ENCODE results near the gene MRE11.

Gene MRE11

DNA sequence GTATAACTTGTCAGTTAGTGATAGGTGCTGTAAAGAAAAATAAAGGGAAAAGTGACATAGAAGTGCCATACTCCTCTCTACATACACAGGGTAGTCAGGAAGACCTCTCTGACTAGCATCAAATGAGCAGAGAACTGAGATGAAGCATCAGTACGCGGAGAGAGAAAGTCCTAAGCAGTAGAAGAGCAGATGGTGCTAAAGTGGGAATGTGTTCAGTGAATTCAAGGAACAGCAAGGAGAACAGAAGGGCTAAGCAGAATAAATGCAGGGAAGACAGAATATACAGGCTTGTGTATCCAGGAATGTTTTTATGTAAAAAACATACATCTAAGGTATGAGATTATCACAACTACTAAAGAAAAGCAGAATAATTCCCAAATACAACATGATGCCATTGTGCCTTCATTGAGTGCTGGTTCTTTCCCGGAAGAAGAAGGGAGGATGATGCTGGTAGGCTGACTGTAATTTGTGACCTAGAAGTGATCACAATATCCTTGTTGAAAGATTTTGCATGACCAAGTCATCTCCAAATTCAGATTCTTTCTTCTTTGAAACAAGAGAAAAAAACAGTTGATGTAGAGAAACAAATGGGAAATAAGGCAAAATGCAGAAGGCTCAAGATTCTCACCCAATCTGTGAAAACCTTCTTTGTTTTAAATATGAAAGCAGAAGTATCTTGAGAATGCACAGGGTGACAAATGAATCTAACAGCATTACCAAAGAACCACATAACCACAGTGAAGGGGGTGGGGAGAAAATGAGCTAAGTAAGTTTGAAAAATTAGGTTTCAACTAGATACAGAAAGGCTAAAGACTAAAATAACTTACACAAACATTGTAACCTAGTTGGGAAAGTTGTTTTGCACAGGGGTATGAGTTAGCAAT, 20.5 kb downstream of the MRE11 start (continued):
- TF ChIP-seq SP7 (tag by site-specific recombination; IDR thresholded peaks at IDR 0.05) (no peak), ZNF585B (tag by site-specific recombination; IDR thresholded peaks at IDR 0.05) (no peak), ZNF629 (tag by site-specific recombination; IDR thresholded peaks at IDR 0.05) (no peak), ZNF549 (tag by site-specific recombination; IDR thresholded peaks at IDR 0.05) (no peak)

GRCh38 chr11:94469416-94469815, 24.2 kb downstream of the MRE11 start:
- Histone ChIP-seq H3K4me3 (ENCODE audit: low read depth, low read length) (no peak overlapping the region), H3K36me3 (ENCODE audit: control insufficient read depth in 2 of 2, insufficient read depth in 1 of 2, low read length in 2 of 2) (peaks cover 0 to 88% of the 10 kb centered on the region in 2 experiments; a peak in 1 of 3 replicates), H3K4me1 (ENCODE audit: control insufficient read depth, insufficient read depth, low read length) (no peaks in the 10 kb centered on the region), H3K9me3 (ENCODE audit: control insufficient read depth, insufficient read depth, low read depth, low read length) (no peaks in the 10 kb centered on the region), H3K27ac (ENCODE audit: extremely low read depth, low read depth, low read length) (no peak overlapping the region)
- POLR2A ChIA-PET: no interaction called here
- no peak for TF ChIP-seq PRDM2 (tag by site-specific recombination; IDR thresholded peaks at IDR 0.05; ENCODE audit: borderline replicate concordance)
- no peak for TF ChIP-seq ZNF274 (IDR thresholded peaks at IDR 0.05; ENCODE audit: low read length)
- no peak for TF ChIP-seq ZNF274 (tag by site-specific recombination; IDR thresholded peaks at IDR 0.05; ENCODE audit: borderline replicate concordance)
- no peak for TF ChIP-seq ZNF548 (tag by site-specific recombination; IDR thresholded peaks at IDR 0.05)
- TF ChIP-seq ZNF488 (tag by site-specific recombination; IDR thresholded peaks at IDR 0.05): no peak
- TF ChIP-seq ZNF114 (tag by site-specific recombination; IDR thresholded peaks at IDR 0.05): no peak
- no peak for TF ChIP-seq ZBTB48 (tag by site-specific recombination; IDR thresholded peaks at IDR 0.05)
- no peak for TF ChIP-seq ZBTB21 (tag by site-specific recombination; IDR thresholded peaks at IDR 0.05)
- no peak for TF ChIP-seq ZNF600 (tag by site-specific recombination; IDR thresholded peaks at IDR 0.05)
- no peak for TF ChIP-seq GLI4 (tag by site-specific recombination; IDR thresholded peaks at IDR 0.05)
- no peak for TF ChIP-seq ZNF354C (tag by site-specific recombination; IDR thresholded peaks at IDR 0.05; ENCODE audit: borderline replicate concordance, low read depth)
- no peak for TF ChIP-seq ZNF785 (tag by site-specific recombination; IDR thresholded peaks at IDR 0.05)
- TF ChIP-seq ZNF16 (tag by site-specific recombination; IDR thresholded peaks at IDR 0.05; ENCODE audit: low read depth): no peak
- CTCF ChIA-PET: no interaction called here

- H3K36me3 ChIP-seq (ENCODE audit: control insufficient read depth in 2 of 2, insufficient read depth in 1 of 2, low read length in 2 of 2): peaks cover 11 to 61% of the 10 kb centered on the region in 2 experiments; a peak in 2 of 3 replicates
- H3K27ac ChIP-seq (ENCODE audit: extremely low read depth, low read depth, low read length): no peak overlapping the region
- POLR2A ChIA-PET: no interaction called here
- no peak overlapping the region for H3K4me3 ChIP-seq (ENCODE audit: low read depth, low read length)
- H3K4me1 ChIP-seq (ENCODE audit: control insufficient read depth, insufficient read depth, low read length): no peaks in the 10 kb centered on the region
- no peaks in the 10 kb centered on the region for H3K9me3 ChIP-seq (ENCODE audit: control insufficient read depth, insufficient read depth, low read depth, low read length)
- CTCF ChIA-PET: no interaction called here
- TF ChIP-seq ZNF660 (tag by site-specific recombination; IDR thresholded peaks at IDR 0.05) (no peak), ZNF114 (tag by site-specific recombination; IDR thresholded peaks at IDR 0.05) (no peak), GLI4 (tag by site-specific recombination; IDR thresholded peaks at IDR 0.05) (no peak), ZNF302 (tag by site-specific recombination; IDR thresholded peaks at IDR 0.05; ENCODE audit: low read depth) (no peak), ZNF843 (tag by site-specific recombination; IDR thresholded peaks at IDR 0.05) (no peak), ZNF610 (tag by site-specific recombination; IDR thresholded peaks at IDR 0.05; ENCODE audit: borderline replicate concordance) (no peak), ZSCAN30 (tag by site-specific recombination; IDR thresholded peaks at IDR 0.05) (no peak), ZFP69B (tag by site-specific recombination; IDR thresholded peaks at IDR 0.05) (no peak)
- TF ChIP-seq, protein P1, sequence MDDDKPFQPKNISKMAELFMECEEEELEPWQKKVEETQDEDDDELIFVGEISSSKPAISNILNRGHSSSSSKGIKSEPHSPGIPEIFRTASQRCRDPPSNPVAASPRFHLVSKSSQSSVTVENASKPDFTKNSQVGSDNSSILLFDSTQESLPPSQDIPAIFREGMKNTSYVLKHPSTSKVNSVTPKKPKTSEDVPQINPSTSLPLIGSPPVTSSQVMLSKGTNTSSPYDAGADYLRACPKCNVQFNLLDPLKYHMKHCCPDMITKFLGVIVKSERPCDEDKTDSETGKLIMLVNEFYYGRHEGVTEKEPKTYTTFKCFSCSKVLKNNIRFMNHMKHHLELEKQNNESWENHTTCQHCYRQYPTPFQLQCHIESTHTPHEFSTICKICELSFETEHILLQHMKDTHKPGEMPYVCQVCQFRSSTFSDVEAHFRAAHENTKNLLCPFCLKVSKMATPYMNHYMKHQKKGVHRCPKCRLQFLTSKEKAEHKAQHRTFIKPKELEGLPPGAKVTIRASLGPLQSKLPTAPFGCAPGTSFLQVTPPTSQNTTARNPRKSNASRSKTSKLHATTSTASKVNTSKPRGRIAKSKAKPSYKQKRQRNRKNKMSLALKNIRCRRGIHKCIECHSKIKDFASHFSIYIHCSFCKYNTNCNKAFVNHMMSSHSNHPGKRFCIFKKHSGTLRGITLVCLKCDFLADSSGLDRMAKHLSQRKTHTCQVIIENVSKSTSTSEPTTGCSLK (tag by site-specific recombination; IDR thresholded peaks at IDR 0.05): no peak
Observed at GRCh38 chr11:94459576-94459975, 34.1 kb downstream of the MRE11 start.
